GM04503 (cell line): ENCODE data around the gene PMVK.
A peak's percentile ranks its signal among the peaks of the same experiment; 100 is the strongest.
"Not testable (repeated sequence)": the region's sequence is repeated elsewhere in the genome, so short reads cannot be mapped to it uniquely, and the experiment has no call there.

Source experiments
- DNase-seq: peaks from one replicate; pipeline ENCODE4 v3.0.0-alpha.2; 2012; ENCODE audit warnings: low read depth

PMVK gene

DNA sequence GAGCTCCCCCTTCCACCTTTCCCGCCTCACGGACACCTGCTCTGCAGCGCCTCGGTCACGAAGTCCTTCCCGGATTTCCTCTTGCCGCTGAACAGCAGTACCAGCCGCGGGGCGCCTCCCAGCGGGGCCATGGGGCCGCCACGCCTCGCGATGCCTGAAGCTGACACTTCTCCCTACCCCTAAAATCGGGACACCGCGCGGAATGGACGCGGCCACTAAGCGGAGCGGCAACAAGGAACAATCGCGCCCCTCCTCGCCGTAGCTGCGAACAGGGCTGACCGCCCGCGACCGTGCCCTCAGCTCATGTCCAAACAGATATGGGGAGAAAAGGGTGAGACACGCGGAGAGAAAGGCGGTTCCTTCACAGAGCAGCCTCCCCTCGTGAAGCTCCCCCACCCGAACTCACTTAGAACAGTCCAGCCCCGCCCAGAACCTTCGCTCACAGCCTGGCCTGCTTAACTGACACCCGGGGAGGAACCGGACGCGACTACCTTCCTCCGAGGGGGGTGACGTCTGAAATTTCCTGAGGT is at the start of gene PMVK:
Gene PMVK (minus strand): TSS at position 165 of the 530 bp plus-strand sequence. CDS start 34 bp downstream, at position 131.
- DNase-seq = peak; percentile 81

DNA sequence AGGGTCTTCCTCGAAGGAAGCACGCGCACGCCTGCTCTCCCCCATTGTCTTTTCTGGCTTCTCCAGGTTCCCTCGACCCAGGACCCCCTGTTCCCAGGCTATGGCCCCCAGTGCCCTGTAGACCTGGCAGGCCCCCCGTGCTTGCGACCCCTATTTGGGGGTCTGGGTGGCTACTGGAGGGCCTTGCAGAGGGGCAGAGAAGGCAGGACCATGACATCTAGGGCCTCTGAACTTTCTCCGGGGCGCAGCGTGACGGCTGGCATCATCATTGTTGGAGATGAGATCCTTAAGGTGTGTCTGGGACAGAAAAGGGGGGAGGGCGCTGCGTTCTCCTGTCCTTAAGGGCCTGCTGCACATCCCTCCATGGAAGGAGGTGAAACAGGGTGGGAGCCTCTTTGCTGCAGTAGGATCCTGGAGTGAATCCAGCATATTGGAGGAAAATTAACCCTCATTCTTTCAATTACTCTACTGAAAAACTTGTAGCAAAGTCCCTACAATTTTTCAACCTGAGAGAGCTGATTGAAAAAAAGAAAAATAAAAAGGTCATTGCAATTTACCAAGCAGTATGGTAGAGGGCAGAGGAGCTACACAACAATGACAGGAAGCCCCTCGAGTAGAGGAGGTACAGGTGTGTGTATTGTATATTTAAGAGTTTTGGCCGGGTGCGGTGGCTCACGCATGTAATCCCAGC is 47.4 kb upstream of the PMVK start:
- DNase-seq = no peak

DNA sequence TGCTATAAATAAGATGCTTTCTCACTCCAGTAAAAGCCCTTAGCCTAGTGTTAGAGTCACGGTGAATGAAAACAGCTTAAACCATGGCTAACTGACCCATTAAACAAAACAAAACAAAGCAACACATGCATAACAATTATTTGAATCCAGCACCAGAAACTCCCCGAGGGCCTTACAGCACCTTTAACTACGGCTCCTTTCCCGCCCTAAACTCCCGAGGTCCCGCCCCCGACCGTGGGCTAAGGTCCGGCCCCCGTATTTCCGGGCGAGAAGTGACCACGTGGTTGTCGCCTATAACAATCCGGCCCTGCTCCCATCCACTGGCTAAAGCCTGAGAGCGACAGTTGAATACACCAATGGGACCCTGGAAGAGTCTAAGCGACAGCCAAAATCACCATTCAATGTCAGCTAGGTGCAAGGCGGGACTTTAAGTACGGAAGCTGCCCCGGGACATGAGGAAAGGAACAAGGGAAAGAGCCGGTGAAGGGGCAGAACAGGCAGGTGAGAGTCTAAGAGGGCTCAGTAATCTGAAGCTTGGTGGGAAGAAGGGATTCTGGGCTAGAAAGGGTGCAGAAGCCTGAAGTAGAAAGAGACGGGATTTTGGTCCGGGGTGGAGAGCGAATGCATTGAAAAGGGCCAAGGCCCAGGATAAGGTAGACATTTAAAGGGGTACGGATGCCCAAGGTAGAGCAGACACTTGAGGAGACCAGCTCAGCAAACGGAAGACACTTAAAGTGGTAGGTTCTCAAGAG is 46.6 kb upstream of the PMVK start, which contains the start of gene FLAD1:
Gene FLAD1 (plus strand): TSS at position 448 of the 752 bp plus-strand sequence. CDS start 351 bp downstream, outside the sequence.
- peak; percentile 100 for DNase-seq

DNA sequence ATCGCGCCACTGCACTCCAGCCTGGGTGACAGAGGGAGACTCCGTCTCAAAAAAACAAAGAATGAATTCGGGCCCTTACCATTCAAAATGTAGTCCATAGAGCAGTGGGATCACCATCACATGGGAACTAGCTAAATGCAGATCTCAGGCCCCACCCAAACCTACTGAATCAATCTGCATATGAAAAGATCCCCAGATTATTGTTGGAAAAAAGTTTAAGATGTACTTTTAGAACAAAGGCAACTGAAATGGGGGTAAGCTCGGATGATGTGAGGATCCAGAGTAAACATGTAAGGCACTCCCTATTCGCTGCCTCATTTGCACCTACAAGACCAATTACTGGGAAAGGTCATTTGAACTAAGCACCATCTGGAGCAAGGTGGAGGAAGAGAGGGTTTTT is 45.8 kb upstream of the PMVK start:
- DNase-seq = no peak

DNA sequence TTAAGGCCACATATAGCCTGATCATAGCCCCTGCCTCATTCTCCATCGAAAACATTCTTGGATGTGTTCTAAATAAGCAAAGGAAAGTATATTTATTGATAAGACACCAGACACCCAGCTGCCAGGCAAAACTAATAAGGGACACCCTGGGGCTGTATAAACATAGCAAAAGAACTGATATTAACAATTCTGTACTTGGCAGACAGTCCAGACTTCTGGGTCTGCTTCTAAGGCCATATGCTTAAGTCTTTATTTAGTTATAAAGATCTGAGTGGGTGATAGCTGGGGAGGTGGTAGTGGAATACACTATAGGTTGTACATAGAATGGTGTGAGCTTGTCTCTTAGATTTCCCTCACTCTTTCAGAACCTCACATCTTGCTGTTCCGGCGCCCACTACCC is 41.8 kb upstream of the PMVK start:
- no peak for DNase-seq

DNA sequence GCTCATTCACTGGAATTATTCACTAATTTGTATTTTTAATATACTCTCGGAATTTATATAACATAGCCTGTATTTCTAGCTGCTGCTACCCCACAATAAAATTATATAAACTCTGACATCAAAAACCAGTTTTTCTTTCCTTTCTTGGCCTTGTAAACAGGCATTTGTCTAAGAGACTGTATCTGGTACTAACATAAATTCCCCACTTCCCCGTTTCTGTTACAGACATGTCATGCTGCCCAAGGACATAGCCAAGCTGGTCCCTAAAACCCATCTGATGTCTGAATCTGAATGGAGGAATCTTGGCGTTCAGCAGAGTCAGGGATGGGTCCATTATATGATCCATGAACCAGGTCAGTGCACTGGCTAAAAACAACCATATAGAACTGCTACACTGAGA is 41.2 kb upstream of the PMVK start:
- not testable (repeated sequence) for DNase-seq

DNA sequence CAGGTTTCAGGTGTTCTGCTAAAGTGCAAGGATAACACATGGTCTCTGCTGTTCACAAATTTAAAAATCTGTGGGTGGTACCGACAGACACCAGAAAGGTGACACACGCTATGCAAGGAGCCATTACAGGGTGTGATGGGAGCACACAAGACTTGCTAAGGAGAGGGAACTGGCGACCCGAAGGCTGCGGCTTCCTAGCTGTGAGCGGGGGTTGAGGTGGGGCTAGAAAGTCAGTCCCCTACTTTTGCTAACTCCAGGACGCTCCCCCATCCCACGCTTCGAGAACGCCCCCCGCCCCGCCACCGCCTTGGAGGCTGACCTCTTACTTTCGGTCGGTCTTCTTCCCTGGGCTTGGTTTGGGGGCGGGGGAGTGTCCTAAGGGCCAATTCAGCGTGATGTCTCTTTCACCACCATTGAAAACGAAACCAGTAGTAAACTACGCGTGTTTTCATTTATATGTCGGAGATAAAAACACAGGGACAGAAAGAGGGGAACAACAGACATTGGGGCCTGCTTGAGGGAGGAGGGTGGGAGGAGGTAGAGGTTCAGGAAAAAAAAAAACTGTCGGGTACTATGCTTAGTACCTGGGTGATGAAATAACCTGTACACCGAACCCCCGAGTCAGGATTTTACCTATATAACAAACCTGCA is 39.0 kb upstream of the PMVK start:
- DNase-seq = no peak

DNA sequence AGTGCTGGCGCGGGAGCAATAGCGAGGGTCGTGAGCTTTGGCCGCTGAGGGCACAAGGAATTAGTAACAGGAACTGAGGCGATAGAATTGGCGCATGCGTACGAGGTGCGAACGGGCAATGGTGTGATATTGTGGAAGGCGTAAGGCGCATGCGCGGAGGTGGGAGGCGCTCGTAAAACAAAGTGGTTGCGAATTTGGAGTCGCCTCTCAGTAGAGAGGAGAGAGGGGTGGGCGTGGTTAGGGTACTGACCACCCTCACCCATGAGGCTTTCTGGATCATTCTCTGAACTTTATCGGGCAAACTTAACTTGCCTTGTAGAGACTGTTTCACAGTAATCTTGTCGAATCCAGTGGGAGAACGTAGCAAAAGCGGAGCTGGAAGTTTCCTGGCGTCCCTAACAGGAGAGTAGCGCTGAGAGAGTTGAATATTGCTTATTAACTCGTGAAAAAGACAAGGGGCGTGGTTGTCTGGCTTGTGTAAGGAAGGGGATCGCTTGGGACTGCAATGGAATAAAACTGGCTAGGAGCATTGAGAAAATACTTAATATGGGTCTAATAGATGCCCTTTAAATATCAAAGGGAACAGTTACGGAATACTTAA is 38.4 kb upstream of the PMVK start:
- DNase-seq = peak; percentile 76

DNA sequence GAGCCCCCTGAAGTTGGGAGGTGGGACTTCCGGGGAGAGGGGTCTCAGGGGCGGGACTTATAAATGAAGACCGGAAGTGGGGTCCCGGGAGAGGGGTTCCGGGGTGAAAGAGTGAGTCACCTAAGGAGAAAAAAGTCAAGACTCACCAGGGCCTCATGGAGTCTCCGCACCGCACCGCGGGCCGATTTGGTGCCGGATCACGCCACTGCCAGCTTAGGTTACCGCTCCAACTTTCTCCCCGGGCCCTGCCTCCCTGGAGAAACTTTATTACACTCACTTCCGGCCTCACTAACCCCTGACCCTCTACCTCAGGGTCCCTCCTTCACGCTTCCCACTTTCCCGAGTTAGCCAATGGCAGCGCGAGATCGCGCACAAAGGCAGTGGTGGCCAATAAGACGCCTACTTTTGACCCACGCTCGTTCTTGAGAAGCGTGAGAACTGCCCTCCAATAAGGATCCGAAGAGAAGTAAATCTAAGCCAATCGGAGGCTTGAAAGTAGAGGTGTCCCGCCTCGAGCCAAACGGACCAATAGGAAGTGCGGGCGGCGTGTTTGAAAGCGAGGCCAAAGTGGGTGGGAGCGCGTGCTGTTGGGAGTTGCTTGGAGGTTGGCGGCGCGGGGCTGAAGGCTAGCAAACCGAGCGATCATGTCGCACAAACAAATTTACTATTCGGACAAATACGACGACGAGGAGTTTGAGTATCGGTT is 37.7 kb upstream of the PMVK start, which contains the start of gene CKS1B:
Gene CKS1B (plus strand): TSS at position 580 of the 706 bp plus-strand sequence. CDS start 65 bp downstream, at position 645.
- DNase-seq = peak; percentile 100

DNA sequence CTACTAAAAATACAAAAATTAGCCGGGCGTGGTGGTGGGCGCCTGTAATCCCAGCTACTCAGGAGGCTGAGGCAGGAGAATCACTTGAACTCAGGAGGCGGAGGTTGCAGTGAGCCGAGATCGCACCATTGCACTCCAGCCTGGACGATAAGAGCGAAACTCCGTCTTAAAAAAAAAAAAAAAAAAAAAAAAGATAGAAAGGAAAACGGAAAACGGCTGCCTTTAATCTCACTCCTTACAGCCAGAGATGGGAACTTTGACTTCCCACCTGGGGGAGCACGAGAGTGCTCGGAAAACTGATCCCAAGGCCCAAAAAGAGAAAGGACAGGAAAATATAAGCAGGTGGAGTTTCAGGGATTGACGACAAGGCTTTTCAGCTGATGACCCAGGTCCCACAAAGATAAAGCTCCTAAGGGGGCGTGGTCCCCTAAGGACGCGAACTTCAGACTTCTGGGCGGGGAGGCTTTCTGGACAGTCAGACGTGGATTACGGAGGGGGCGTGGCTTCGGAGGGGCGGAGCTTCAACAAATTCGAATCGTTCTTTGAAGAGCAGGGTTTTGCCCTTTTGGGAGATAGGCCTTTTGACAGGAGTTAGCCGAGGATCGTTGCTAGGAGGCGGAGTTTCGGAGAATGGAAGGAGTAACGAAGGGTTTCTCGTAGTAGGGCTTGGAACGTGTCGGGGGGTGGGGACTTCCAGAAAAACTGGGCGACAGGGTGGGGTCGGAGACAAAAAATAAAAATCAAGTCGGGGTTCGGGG is 37.0 kb upstream of the PMVK start:
- peak; percentile 93 for DNase-seq

DNA sequence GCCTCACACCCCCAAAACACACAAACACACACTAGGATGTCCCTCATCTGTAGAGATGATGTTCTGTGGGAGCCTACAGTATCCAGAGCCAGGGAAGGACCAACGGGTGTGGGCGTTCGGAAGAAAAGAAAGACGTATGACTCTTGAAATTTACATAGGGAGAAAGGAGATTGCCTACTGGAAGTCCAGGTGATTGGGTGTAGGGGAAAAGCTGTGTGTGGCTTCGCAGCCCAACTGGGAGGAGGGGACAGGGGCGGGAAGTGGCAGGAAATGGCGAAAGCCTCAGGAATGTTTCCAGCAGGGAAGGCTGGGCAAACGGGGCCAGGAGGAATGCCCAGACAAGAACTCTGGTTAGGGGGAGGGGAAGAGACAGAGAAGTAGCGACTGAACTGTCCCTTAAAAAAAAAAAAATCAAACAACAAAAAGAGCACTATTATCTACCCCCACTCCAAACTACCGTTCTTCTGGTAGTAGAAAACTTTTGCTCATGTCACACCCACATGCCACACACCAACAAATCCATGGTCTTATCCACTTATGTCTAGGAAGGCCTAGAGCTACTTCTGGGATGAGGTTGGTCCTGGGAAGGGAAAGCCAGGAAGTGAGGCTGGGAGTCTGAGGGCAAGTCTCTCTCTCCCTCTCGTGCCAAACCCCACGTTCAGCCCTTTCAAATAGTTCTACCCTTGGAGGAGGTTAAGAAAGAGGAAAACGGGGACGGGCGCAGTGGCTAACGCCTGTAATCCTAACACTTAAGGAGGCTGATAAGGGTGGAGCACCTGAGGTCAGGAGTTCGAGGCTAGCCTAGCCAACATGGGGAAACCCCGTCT is 36.2 kb upstream of the PMVK start:
- DNase-seq = peak; percentile 85

DNA sequence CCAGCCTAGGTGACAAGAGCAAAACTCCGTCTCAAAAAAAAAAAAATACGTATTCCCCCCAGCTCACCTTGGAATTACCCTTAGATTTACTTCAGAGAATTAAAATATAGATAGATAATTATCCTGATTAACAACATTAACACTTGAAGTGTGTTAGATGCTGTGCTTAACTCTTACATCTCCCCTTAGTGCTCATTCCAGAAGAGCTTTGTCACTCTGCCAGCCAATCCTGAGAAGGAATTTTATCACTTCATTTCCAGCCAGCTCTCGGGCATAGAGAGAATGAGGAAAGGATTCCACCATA is 35.6 kb upstream of the PMVK start:
- DNase-seq = no peak

DNA sequence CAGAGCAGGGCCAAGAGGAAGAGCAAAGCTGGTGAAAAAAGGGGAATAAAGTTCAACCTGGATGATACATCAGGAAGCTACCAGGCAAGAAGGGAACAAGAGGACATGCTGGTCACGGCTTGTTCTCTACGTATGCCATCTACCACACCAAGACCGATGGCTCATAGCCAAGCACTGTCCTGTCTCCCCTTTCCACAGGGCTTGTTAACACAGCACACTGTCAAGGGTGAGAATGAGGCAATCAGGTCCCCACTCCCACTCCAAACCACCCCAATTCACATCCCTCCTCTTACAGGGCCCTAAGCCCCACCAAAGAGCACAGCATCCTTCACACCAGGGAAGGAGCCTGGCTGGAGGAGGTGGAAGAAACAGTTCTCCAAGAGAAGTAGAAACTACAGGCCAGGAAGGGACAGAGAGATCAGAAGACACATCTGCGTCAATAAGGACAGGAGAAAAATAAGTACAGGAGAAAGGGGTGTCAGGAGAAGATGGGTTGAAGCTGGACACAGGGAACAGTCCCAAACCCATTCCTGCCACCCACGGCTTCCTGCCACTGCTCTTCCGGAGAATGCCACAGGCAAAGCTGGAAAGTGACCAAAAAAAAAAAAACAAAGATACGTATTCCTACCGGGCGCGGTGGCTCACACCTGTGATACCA is 35.0 kb upstream of the PMVK start:
- DNase-seq = no peak

DNA sequence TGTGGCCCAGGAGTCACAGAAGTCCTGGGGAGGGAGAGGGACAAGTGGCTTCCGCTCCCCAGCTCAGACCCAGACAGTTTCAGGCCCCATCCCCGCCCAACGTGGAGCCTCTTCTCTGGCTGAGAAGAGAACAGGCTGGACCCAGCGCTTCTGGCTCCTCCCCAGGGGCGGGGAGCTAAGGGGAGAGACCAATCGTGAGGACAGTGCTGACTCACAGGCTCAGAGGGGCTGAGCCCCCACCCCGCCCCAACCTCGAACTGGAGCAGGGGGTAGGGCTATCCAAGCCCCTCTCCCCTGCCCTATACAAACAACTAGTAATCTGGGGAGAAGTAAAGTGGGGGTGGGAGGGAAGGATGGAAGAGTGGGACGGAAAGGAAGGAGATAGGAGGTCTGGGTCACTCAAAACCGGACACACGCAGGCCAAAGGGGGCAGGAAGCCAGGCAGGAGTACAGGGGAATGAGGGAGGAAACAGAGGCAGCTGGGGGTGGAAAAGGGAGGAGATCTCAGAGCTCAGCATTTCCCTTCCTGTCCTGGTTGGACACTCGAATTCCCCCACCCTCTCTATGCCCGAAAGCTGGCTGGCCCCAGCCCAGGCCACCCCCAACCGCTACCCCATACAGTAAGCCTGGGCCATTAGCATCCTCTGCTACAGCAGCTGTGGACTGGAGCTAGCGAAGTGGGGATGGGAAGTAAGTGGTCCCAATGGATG is 34.3 kb upstream of the PMVK start, which contains the start of gene SHC1:
Gene SHC1 (minus strand): TSS at position 117 of the 710 bp plus-strand sequence. CDS start 221 bp downstream, outside the sequence.
- DNase-seq = peak; percentile 84

DNA sequence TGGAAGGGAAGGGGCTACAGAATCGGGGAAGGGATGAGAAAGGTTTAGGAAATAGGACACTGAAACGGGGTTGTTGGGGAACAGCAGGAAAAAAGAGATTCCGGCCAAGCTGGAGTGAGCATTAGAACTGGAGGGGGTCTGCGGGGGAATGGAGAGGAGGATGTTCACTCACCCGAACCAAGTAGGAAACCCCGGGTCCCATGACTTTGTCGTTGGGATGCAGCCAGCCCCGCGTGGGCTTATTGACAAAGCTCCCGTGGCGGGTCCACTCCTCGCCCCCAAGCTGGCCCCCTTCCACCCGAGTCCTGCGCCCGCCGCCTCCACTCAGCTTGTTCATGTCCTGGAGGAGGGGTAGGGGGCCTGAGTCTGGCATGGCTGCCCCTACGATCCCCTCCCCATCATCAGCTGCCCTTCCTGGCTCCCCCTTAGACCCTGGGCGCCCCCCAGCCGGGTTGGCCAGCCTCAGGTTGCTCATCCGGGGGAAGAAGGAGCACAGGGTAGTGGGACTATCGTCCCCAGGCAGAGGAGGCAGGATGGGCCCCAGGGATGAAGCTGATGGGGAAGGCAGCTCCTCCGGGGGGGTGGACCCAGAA is 33.4 kb upstream of the PMVK start:
- no peak for DNase-seq

DNA sequence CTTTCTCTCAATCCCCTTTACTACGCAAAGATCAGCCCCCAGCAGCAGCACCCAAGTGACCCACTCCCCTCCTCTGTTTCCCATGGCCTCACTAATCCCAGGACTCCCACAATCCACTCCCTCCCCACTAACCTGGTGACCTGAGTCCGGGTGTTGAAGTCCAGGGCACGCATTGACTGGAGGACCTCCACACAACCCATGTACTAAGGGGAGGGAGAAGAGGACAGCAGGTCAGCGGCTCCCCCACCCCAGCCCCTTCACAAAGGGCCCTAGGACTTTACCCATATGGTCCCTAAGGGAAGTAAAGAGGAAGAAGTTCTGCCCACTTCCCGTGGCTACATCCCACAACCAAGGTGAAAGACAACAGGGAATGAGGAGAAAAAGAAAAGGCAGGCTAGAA is 32.7 kb upstream of the PMVK start:
- DNase-seq = no peak

DNA sequence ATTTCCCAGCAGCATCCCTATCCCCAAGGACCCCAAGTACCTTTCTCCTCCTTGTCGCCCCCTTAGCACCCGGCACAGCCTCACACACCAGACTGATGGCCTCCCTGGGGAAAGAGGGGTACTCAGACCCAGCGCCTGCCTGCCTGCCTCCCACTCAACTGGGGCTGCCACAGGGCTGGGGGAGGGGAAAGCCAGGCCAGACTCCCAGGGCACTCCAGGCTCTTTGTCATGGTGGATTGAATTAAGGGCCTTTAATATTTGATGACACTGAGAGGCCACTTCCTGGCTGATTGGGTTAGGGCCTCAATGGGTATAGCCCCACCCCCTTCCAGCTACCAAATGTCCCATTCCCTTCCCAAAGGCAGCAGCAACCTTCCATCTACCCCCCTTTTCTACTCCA is 32.2 kb upstream of the PMVK start:
- no peak for DNase-seq

DNA sequence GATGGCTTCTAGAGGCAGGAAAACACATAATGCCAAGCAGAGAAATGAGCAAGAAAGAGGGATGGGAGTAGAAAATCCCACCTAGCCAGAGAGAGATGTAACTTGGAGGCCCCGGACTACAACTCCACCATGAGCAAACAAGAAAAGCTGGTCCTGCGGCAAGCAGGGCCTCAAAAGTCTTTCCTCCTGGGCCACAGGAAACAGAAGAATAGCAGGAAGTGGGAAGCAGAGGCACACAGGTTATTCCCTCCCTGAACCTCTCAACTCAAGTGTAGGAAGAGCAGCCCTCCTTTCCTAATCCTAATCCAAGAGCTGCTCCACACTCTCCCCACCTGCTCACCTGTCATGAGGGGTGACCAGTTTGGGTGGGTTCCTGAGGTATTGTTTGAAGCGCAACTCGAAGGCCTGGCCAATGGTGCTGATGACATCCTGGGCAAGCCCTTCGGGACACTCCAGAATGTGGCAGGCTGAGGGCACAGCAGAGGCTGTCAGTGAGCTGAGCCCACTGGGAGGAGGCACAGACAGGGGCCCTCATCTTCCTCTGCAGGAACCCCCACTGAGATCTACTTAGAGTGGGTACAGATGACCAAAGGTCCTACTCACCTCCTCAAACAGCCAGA is 30.9 kb upstream of the PMVK start:
- DNase-seq = no peak
